Central memory CD4-positive, alpha-beta T cell (primary cell): ENCODE data around the gene SAFB.

ENCODE experiments used
- DNase-seq: peaks from one replicate; pipeline ENCODE4 v3.0.0; 2022
- total RNA-seq, 3 experiments: gene quantifications; one replicate each; lab custom pipeline; 2026; lab: John Stamatoyannopoulos, UW

SAFB gene
- 142 to 172 (median 169) reads per million in 3 experiments for total RNA-seq

DNA sequence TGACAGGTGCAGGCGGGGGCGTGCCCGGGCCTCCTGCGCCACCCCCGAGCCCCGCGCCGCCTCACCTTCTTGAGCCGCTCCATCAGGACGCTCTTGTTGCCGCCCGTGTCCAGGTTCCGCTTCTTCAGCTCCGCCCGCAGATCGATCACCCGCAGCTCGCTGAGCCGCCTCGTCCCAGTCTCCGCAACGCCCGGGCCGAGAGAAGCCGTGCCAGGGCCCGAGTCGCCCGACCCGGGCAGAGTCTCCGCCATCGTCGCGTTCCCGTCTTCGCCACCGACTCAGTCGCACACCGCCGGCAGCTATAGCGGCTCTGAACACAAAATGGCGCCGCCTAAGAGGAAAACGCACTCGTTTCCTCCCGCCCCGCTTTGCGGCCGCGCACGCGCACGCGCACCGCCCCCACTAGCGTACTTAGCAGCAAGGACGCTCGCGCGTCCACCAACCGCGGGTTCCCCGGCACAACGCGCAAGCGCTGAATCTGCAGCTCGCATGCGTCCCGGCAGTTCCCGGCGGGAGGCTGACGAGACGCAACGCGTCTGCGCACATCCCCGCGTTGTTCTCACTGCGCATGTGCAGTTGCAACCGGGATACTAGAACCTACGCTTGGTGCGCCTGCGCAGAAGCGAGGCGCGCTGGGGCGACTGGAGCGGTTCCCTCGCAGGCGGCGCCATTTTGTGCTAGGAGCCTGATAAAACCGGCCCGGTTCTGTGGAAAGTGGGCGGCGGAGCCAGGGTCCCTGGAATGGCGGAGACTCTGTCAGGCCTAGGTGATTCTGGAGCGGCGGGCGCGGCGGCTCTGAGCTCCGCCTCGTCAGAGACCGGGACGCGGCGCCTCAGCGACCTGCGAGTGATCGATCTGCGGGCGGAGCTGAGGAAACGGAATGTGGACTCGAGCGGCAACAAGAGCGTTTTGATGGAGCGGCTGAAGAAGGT, at the start of gene SAFB, which contains the start of gene SAFB2:
TSS of gene SAFB (plus strand) at position 619 of the 932 bp plus-strand sequence. CDS start at position 742, 123 bp downstream.
TSS of gene SAFB2 (minus strand) at position 312 of the 932 bp plus-strand sequence. CDS start at position 251, 61 bp downstream.
- DNase-seq, result peak; percentile 100

DNA sequence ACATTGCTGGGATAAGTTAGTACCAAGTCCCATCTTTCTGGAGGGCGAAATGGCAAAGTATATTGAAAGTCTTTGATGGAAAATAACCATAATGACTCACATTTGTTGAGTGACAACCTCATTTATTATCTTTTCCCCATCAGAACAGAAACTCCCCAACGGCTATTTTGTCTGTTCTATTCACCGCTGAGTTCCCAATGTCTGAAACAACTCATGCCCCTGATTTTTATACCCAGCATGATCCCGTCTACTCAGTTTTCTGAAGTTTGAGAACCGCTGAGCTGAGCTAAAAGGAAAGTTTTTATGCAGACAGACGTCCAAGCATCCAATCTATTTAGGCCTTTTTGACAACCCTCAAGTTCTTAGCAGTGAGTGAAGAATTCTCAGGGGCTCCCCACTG, 47.3 kb upstream of the SAFB start:
- DNase-seq, result no peak

DNA sequence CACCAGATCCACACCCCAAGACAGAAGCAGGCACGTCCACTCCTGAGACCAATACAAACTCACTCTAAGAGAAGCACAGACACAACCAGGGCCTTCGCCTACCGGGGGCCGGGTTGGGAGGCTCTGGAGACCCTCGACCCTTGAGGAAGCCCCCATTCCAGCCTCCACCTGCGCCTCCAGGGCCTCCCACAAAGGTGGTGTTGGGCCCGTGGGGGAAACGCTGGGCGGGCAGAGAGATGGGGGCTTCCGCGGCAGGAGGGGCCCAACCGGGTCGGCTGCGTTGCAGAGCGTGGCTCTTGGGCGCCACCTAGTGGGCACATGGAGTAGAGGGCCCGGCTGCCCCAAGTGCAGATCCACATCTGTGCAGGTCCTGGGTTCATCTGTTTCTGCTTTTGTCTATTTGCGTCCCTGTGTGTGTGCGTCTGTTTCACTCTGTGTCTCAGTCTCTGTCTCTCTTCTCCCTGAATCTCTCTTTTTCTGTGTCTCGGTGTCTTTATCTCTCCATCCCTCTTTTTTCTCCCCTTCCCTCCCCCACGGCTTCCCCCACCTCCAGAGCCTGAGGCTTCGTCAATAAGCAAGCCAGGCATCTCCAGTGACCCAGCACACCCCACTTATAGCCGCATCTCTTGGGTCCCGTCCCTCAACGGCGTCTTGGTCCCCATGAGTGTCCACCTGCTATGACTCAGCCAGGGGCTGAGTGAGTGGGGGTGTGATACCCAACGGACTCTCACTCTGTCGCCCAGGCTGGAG, 44.6 kb upstream of the SAFB start:
- DNase-seq, result peak; percentile 50

DNA sequence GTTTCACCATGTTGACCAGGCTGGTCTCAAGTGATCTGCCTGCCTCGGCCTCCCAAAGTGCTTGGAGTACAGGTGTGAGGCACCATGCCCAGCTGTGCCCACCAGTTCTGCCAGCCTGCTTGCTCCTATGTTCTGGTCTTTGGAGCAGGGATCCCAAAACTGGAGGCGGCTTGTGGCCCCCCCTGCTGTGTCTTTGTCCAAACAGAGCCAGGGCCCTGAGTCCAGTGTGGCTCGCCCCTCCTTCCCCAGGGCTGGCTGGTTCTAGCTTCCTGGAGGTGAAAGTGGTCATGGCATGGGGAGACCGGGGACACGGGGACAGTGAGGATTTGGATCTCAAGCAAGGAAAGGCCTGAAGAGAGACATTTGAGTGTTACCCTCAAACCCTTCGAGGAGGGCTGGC, 43.6 kb upstream of the SAFB start:
- DNase-seq, result no peak

DNA sequence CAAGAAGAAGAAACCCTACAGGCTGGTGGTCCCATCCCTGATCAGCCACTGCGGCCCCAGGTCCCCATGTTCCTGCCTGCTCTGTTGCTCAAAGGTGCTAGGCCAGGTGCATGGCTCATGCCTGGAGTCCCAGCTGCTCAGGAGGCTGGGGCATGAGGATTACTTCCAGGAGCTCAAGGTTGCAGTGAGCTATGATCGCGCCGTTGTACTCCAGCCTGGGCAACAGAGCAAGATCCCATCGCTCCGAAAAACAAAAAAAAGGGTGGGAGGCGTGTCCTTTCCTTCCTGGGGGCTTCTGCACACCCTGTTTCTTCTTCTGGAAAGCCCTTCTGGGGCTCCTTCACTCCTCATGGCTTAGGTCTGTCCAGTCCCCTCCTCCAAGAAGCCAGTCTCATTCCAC, 43.2 kb upstream of the SAFB start:
- no peak for DNase-seq

DNA sequence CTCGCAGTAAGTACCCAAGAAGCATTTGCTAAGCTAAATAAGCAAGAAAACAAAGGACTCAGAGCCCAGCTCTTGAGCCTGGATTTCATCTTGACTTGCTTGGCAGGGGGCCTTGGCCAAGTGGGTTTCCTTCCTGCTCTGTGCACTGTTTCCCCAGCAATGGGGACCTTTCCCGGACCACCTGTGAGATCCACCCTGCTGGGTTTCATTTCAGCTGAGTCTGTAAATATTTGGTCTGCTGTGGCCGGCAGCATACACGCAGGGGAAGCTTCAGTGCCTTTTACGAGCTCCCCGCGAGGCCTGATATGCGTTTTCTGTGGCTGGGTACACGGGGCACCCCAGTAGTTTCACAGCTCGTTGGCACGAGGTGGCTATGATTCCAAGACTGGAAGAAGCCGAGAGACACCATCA, 42.7 kb upstream of the SAFB start:
- DNase-seq, result no peak

DNA sequence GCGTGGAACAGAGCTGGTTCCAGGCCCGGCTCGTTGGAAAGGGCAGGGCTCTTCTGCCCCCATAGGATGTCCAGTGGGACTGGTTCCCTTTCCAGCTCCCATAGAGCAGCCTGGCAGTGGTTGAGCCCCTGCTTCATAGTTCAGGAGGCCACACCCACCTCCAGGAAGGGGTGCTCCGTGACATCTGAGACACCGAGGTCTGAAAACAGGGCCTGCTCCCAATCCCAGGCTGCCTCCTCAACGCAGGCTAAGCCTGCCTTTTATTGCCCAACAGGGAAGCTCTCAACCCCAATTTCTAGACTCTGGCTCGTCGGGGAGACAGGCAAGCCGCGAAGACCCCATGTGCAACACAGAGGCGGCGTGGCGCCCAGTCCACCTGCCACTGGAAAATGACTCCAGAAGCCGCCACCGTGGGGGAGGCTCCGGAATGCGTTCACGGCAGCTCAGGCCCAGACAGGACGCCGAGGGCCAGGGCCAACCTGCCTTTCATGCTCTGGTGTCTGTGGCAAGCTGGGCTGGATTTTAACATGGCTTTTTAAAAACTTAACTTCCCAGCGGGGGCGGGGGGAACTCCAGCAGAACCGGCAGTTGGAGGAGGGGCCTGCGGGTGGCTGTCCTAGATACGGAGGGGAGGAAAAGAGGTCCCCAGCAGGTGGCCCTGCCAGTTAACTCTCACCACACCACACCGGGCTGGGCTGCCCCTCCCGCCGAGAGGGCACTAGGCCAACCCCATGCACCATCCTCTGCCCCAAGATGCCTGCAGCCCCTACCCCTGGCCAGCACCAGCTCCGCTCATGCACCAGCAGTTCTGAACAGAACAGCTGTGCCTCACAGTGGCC, 37.2 kb upstream of the SAFB start:
- DNase-seq, result peak; percentile 54

DNA sequence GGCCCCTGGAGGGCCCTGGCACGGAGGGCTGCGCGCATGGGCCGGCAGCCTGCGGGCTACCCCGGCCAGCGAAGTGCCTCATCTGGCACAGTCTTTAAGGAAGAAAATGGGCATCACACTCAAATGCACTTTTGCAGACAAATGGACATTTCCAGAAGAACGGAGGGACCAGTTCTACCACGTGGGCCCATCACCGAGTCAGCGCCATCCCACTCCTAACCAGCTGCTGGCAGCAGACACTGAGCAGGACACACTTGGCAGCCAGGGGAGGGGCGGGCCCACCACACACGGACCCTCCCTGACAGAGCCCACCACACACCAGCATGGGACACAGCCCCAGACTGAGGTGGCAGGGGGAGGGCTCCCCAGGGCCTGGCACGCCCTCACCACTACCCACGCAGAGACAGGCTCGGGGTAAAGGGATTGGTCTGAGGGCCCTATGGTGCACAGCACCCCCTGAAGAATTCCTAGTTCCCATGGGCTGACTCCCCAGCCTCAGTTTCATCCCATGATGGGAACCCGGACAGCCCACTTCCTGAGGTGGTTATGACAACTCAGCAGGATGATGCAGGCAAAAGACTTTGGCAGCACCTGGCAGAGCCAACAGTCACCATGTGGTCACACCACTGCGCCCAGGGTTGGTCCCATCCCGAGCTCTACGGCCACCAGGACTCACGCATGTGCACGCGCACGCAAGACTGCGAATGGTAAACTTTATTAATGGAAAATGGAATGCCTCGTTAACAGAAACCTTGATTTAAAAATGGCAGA, 36.4 kb upstream of the SAFB start:
- no peak for DNase-seq

DNA sequence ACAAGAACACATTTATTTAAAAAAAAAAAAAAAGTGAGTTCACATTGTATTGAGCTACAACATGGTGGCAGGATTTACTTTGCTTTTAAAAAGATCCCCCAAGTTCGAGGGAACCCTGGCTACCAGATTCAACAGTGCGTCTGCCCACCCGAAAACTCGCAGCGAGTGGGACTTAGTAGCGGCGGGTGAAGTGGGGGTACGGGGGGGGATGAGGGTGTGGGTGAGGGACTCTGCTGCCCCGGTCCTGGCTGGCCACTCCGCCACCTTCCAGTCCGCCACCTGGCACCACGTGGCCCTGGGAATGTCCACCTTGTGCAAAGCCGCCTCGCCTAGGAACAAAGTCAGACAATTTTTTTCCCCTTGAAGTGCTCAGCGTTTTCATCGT, 35.8 kb upstream of the SAFB start:
- no peak for DNase-seq

DNA sequence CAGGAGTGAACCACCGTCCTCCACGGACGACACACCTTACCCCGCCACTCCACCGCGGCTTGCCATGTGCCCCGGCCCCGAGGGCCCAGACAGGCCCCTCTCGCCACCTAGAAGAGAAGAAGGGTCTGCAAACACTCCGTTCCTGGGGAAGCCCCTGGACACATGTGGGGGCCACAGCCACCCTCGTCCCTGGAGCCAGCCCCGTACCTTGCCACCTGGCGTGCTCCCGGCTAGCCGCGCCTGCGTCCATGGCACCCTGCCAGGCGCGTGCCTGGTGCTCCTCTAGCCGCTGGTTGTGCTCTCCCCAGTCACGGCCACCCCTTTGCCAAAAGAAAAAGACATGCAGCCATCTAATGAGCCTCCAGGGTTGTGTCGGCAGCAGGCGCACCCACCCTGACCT, 35.2 kb upstream of the SAFB start:
- DNase-seq, result no peak

DNA sequence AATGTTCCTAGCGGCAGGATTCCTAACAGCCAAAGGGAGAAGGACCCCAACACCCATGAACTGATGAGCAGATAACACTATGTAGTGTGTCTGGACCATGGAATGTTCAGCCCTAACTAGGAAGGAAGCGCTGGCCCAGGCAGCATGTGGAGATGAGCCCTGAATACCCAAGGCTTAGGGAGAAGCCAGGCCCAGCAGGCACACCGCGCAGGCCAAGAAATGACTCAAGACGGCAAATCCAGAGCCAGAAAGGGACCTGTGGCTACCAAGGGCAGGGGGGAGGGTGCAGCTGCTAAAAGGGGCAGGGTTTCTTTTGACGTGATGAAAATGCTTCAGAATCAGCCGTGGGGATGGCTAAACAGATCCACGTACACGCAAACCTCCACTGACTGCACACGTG, 34.4 kb upstream of the SAFB start:
- DNase-seq, result no peak

DNA sequence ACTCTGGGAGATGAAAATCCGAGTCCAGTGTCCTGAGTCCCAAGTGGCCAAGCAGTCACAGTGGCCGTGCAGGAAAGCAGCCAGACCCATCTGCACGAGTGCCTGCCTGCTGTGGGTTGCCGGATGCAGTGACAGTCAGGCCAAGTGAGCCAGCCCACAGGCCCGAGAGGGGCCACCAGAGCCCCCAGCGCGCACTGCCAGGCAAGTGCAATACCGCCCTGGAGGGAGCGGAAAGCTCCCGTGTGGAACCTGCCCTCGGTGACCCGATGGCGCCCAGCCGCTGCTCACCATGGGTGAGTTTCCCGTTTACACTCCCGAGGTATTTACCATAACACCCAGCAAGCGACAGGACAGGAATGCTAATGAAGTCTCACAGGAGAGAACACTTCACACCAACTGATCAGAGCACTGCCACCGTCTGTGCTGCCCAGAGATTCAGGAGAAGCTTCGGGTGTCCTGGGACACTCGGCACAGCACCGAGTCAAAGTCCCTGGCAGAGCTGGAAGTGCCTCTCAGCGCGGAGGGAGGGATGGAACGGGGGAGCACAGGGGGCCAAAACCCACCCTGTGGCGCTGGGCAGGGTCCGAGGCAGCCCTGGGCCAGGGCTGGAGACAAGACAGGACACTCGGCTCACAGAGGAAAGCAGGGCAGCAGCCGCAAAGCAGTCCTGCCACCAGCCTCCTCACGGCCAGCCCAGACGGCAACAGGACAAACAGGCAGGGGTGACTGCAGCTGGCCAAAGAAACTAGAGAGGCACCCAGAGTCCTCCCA, 33.8 kb upstream of the SAFB start:
- DNase-seq, result no peak

DNA sequence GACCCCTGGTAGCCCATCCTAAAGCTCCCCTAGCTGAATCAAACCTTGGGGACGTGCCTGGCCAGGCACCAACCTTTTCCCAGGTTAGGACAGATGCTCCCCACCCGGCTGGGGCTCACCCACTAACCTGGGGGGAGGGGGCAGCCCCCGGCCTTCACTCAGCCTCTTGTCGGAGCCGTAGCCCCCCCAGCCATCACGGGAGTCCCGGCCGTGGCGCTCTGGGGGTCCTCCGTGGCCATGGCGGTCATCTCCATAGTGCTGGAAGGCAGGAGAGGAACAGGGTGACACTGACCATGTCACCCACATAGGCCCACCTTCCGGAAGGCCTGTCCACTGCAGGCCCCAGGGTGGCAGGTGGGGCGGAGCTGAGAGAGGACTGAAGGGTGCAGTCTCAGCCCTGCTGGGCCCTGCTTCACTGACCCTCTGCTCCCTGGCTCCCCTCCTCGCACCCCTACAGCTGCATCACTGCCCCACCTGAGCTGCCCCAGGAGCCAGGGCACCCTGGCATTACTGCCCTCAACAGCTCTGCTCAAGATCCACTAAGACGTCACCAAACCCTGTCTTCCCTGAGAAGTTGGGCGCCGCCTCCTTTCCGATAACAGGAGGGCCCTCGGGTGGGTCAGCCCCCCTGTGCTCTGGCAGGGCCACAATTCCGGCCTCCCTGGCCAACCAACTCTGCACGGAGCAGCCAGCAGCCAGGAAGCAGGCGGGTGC, 32.6 kb upstream of the SAFB start:
- no peak for DNase-seq

DNA sequence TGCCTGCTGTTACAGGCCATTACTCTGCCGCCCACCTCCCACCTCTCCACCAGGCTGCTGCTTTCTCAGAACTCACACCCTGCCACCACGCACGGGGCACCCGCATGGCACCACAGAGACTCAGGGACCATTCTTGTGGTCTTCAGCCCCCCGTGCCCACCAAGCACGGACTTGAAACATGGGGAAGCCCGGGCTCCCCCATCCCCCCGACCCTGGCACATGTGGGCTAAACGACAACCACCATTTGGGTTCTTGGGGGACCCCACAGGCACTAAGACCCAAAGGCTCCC, 32.1 kb upstream of the SAFB start:
- no peak for DNase-seq

DNA sequence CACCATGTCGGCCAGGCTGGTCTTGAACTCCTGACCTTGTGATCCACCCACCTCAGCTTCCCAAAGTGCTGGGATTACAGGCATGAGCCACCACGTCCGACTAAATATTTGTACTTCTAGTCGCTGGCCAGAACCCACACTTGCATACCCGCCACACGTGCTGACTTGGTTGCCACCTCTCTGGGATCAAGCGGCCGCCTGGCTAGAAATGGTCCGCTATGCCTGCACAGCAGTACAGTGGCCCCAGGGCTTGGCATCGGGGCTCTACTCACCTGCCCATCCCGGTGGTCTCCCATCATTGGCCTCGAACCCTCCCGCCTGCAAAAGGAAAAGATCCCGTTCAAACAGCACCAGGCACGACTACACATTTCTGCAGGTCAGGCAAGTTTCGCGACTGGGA, 31.4 kb upstream of the SAFB start:
- no peak for DNase-seq

DNA sequence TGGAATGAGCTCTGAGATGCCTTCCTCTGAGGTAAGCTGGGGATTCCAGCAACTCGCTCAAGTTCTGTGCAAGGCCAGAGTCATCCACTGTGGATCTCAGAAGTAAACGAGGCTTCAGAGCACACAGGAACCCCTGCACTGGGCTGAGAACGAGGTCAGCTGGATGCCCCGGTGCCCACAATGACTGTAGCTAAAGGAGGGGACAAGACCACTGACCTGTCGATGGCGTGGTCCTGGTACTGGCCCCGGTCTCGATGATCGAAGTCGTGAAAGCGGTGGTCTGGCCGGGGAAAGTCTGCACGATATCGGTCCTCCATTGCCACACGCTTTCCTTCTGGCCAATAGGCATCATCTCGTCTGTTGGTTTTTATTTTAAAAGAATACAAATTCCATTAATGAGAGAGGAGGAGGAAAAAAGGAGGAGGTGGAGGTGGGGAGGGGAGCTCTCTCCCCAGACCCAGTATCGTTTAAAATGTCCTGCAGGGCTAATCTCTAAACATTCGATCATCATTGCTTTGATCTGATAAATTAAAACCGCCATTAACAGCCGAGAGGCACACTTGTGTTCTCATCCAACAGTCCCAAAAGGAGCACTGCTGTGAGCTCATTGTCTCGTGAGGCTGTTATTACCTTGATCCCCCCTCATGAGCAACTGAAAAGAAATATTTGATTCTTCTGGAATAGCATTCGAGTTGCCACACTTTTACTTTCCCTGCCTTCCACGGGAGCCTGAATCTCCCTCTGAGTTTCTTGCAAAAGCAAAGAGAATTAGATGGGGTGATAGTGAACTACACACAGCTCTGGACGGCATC, 30.1 kb upstream of the SAFB start:
- DNase-seq, result no peak

DNA sequence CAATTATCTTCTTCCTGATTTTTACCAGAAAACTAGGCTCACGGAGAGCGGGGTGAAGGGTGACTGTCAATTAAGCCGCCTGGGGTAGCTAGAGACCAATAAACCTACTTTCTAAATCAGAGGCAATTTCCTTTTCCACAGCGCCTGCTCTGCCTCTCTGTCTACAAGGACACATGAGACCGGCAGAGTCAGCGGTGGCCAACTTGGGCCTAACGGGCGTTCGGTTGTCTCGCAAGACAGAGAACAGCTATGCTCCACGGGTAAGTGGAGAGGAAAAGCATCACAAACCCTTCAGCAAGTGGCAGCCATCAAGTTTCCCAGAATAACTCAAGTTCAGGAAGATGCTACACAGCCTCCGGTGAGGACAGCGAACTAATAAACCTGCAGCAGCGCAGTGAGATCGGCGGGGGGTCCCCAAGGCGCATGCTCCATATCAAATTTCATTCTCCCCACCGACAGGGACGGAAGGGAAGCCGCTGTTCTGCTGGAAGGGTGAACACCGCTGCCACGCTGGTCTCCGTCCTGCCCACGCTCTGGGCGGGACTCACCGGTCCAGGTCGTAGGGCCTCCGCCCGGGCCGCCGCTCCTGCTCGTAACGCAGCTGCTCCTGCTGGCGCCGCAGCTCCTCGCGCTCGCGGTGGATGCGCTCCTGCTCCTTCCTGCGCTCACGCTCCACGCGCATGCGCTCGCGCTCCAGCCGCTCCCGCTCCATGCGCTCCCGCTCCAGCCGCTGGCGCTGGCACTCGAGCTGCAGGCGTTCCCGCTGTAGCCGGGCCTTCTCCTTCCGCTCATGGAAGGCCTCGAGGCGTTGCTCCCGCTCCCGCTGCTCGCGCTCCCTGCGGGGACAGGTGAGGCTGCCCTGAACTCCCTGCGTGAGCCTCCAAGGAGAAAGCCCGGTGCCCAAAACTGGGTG, 29.3 kb upstream of the SAFB start:
- DNase-seq, result no peak

DNA sequence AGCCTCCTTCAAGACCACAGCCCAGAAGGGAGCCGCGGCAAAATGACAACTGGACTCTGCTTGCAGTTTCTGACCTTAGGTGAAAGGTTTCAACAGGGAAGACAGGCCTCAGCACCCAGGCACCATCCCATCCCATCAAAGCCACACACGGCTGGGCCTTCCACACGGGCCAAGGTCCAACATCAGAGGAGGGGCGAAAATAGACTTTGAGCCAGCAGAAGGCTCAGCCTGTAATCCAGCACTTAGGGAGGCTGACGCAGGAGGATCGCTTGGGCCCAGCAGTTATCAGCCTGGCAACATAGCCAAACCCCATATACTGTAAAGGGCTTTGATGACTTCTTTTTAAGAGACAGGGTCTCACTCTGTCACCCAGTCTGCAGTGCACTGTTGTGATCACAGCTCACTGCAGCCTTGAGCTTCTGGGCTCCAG, 28.3 kb upstream of the SAFB start:
- no peak for DNase-seq

DNA sequence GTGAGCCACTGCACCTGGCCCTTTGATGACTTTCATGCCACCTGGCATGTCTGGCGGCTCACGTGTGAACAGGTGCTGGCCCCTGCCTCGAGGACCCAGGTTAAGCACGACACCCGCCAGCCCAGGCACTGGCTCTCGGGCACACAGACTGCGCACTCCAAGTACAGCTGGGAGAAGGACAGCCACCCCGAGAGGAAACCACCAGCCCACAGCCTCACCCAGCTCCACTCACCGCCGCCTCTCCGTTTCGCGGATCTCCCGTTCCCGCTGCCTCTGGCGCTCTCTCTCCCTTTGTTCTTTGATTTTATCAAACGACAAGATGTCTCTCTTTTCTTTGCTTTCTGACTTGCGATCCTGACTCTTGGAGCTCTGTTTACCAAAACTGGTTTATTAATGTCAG, 27.8 kb upstream of the SAFB start:
- no peak for DNase-seq
